HG03175 (cell line): Measurements from ENCODE around the gene MAP1LC3B2.
"Not testable (repeated sequence)": the region's sequence is repeated elsewhere in the genome, so short reads cannot be mapped to it uniquely, and the experiment has no call there.

ENCODE experiments used
- ATAC-seq: cut with Tn5 transposase; IDR thresholded peaks from one replicate; pipeline ENCODE4 v1.9.1; 2021; ENCODE audit warnings: mild to moderate bottlenecking, moderate library complexity; ENCODE audit not compliant: unreplicated experiment

The MAP1LC3B2 gene

DNA sequence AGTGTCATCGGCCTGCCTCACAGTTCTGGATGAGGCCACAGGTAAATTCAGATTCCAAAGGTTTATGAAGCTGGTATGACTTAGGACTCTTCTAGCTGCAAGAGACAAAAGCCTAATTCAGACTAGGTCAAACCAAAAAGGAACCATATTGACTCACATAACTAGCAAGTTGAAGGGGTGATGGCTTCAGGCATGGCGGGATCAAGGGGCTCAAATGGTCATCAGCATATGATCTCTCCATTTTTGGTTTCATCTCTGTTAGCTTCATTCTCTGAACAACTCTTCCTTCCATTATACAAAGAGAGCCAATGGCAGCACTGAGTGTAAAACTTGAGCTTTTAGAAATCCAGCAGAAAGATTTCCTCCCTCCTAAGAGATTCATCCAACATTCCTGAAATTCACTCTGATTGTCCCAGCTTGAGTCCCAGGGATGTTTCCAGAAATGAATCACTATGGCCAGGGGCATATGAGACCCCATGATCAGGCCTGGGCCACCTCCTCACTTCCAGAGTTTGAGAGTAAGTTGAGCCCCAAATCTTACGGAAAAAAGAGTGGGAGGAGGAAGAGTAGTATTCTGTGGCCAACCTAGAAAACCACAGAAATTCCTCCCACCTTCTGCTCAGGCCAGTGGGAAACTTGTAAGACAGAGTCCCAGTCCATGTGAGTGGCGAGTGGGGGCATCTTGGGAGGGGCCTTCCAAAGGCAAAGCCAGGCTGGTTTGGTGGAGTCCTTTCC is 2.0 kb upstream of the MAP1LC3B2 start:
- no peak for ATAC-seq

DNA sequence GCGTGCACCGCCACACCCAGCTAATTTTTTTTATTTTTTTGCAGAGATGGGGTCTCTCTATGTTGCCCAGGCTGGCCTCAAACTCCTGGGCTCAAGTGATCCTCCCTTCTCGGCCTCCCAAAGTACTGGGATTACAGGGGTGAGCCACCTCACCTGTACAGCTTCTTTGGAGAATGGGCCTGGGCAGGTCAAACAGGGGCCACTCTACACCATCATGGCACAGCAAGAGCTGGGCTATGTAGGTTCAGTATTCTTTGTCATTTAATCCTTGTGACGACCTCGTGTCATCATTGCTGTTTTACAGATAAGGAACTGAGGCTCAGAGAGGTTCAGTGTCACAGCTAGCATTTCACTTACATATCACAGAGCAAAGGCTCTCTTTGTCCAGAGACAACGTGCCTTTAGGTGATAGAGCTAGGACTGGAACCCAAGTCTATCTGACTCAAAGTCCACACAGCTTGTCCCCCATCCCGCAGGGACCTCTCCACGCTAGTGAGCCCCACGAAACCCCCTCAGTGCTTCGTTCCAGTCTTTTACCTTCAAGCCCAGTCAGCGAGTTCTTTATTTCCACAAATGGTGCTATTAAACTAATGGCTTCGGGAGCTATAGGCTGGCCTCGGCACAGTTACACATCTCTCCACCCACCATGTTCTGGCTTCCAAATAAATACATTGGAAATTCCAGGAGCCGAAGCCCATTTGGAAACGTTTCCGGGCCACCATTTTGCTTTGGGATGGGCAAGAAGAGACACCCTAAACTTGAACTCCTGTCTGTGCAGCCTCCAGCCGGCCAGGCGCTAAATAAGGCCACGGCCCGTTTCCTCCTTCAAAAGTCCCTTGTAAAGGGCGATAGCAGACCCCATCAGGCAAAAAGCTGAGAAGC is 660 bp upstream of the MAP1LC3B2 start:
- no peak for ATAC-seq

DNA sequence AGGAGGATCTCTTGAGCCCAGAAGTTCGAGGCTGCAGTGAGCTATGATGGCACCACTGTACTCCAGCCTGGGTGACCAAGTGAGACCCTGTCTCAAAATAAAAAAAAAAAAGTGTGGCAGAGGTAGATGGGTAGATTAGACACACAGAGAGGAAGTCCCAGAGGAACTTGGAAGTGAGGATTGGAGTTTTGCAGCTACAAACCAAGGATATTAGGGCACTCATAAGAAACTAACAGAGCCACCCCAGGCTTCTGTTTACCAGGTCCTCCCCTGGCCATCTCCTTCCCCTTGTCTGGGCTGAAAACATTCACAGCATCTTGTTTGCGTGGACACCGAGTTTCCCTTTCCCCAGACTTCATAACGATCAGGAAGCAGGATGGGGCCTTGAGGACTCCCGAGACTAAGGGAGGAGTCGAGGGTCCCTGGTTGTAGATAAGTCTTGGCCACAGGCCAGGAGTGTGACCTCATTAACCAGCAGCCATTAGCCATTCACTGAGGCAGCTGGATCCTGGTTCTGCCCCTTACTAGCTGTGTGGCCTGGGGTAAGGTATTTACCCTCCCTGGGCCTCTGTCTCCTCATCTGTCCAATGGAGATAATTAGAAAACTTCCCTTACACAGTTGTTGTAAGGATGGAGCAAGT is 2.1 kb downstream of the MAP1LC3B2 start:
- ATAC-seq, result no peak

DNA sequence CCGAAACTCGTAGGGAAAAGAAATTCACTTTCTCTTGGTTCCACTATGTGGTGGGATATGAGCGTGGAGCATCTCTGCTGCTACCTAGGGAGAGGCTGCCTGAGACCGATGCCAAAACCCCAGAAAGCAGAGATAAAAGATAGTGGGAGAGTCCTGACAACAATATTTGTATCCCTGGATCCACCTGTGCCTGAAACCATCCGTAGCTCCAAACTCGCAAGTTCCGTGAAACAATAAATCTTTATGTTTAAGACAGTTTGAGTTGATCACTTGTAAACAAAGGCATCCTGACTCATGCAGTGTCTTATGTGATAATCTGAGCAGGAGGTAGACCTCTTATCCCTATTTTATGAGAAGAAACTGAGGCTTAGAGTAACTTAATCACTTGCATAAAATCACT is 2.9 kb downstream of the MAP1LC3B2 start:
- ATAC-seq, result no peak

DNA sequence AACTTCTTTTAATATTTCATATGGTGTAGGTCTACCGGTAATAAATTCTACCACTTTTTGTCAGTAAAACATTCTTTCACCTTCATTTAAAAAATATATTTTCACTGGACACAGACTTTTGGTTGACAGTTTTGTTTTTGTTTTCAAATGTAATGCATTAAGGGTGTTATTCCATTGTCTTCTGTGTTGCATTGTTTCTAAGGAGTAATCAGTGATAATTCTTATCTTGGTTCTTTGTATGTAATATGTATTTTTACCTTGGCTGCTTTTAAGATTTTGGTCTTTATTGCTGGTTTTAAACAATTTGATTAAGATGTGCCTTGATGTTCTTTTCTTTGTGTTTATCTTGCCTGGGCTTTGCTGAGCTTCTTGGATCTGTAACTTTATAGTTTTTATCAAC is 4.1 kb downstream of the MAP1LC3B2 start:
- no peak for ATAC-seq

DNA sequence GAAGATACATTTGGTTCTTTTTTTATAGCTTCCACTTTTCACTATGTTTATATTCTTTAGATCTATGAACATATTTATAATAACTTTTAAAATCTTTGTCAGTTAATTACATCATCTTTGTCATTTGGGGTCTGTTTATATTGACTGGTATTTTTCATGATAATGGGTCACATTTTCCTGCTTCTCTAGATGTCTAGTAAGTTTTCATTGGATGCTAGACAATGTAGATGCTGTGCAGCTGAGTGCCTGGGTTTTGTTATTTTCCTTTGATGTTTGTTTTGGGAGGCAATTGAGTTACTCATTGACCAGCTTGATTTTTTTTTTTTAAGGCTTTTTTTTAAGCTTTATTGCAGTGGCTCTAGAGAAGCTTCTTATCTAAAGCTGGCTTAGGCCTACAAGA is 4.9 kb downstream of the MAP1LC3B2 start:
- no peak for ATAC-seq

DNA sequence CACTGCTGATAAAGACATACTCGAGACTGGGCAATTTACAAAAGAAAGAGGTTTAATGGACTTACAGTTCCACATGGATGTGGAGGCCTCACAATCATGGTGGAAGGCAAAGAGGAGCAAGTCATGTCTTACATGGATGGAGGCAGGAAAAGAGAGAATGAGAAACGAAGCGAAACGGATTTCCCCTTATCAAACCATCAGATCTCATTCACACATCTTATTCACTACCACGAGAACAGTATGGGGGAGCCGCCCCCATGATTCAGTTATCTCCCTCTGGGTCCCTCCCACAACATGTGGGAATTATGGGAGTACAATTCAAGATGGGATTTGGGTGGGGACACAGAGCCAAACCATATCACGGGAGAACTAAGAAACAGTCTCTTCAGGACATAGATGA is 6.0 kb downstream of the MAP1LC3B2 start:
- ATAC-seq, result not testable (repeated sequence)

DNA sequence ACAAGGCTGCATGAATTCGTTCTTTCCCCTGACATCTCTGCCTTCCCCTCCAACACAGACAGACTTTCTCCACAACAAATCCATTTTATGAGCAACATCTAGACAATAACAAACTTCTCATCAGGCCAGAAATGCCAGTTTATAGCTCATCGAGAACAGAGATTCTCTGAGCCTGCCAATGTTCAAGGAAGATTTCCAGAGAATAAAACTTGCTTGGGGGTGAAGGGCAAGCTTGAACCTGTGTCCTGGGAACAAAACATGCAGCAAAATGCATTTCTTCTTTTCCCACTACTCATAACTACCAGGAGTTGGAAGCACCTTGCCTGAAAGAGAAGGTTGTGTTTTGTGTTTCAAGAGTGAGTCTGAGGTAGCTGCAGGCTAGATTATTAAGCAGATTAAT is 6.8 kb downstream of the MAP1LC3B2 start:
- no peak for ATAC-seq

DNA sequence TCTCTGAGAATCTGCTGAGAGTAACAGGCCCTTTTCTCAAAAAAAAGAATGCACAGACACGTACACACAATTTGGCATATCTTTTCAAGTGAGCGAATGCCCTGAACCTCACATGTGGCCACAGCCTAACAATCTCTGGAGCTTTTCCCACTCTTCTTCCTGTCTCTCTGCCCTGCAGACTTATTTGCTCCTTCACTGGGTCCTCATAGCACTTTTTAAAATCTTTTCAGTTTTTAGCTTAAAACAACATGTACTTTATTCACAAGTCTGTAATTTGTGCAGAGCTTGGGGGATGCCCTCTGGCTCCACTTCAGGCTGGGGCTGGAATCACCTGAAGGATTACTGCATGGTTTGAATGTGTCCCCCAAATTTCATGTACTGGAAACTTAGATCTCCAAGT is 9.0 kb downstream of the MAP1LC3B2 start:
- no peak for ATAC-seq

DNA sequence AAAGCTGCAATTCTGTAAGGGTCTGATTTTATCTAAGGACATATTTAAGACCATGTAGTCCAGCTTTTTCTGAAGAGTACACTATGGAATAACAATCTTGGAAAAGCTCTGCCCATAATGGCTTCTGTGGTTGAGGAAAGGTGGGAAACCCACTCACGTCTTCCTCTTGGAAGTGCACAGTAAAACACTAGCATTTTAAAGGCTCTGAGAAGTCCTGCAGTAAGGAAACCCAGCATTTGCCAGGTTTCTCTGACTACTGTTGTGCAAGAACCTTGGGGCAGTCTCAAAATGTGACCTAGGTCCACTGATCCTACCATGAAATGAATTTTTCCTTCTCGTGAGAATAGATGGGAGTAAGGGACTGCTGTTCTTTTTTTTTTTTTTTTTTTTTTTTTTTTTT is 11.9 kb downstream of the MAP1LC3B2 start:
- ATAC-seq, result no peak

DNA sequence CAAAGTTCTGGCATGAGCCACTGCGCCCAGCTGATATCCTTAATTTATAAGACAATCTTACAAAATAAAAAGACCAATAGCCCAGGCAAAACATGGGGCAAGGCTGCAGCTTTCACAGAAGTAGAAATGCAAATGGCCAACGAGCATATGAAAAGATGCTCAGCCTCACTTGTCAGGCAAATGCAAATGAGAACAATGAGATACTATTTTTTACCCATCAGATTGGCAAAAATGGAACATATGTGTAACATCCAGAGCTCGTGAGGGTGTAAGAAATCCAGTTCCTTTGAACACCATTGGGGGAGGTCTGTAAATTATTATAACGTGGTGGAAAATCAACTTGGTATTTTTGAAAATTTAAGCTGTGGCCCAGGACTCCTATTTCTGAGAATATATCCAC is 14.6 kb downstream of the MAP1LC3B2 start:
- no peak for ATAC-seq

DNA sequence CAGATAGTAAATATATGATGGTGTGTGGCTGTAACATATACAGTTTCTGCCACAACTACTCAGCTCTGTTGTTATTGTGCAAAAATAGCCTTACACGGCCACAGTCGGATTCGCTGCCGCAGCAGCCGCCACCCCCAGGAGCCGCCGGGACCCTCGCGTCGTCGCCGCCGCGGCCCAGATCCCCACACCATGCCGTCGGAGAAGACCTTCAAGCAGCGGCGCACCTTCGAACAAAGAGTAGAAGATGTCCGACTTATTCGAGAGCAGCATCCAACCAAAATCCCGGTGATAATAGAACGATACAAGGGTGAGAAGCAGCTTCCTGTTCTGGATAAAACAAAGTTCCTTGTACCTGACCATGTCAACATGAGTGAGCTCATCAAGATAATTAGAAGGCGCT is 16.6 kb downstream of the MAP1LC3B2 start:
- not testable (repeated sequence) for ATAC-seq

DNA sequence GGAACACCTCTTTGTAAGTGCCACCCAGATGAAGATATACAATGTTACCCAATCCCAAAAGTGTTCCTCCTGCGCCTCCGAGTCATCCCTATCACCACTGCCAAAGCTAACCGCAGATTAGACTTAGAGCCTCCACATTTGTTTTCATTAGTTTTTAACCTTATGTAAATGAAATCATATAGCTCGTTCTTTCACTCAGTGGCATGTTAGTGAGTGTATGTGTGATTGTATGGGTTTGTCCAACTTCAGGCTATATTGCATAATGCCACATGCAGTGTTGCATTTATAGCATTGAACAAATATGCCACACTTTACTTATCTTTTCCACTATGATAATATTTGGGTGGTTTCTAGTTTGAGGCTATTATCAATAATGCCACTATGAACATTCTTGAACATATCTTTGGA is 18.0 kb downstream of the MAP1LC3B2 start:
- ATAC-seq, result no peak

DNA sequence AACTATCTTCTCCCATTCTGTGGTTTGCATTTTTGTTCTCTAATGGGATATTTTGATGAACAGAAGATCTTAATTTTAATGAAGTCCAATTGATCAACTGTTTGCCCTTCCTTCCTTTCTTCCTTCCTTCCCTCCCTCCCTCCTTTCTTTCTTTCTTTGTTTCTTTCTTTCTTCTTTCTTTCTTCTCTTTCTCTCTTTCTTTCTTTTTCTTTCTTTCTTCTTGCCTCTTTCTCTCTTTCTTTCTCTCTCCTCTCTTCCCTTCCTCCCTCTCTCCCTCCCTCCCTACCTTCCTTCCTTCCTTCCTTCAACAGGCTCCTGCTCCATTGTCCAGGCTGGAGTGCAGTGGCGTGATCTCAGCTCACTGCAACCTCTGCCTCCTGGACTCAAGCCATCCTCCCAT is 18.9 kb downstream of the MAP1LC3B2 start:
- no peak for ATAC-seq

DNA sequence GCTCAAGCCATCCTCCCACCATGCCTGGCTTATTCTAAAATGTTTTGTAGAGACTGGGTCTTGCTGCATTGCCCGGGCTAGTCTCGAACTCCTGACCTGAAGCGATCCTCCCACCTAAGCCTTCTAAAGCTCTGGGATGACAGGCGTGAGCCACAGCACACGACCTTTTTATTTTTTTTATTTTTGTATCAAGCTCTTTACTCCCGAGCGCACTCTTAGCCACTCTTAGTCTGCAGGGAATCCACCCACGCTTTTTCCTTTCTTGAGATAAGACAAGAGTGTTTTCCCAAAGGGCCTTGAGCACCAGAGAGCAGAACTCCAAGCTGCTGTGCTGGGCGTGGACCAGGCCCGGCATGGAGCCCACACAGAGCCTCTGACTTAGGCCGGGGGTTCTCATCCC is 23.4 kb downstream of the MAP1LC3B2 start:
- ATAC-seq, result no peak

DNA sequence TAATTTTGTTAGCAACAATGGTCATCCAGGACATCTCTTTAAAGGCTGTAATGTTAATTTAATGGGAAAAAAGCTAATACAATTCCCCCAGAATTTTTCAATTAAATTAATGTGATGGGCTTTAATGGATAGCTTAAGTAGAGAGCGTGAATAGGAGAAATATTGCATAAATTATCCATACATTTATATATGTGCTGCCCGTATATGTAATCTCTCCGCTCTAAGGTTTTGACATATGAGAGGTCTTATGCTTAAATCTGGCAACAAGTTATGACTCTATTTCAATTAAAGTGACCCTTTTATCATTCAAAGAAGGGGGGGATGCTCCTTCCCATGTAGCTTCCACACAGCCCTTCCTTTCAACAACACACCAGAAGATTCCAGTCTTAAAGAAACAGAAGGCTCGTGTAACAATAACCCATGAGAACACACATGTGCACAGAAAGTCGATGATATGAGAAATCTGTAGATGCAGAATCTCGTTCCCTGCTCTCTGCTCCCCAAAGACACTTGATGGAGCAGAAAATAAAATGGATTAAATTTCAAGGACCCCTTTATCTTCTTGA is 24.0 kb downstream of the MAP1LC3B2 start:
- ATAC-seq, result no peak

DNA sequence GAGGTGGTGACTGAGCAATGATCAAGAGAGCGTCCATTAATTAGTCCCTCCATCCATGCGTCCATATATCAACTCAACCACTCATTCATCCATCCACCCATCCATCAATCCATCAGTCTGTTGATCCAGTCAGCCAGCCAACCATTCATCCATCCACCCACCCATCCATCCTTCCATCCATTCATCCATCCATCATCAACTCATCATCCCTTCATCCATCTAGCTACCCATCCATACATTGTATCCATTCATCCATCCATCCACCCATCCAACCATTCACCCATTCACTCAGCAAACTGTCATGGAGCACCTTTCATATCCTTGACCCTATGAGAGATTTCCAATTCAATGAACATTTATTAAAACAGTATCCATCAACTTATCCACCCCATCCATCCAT is 28.1 kb downstream of the MAP1LC3B2 start:
- no peak for ATAC-seq

DNA sequence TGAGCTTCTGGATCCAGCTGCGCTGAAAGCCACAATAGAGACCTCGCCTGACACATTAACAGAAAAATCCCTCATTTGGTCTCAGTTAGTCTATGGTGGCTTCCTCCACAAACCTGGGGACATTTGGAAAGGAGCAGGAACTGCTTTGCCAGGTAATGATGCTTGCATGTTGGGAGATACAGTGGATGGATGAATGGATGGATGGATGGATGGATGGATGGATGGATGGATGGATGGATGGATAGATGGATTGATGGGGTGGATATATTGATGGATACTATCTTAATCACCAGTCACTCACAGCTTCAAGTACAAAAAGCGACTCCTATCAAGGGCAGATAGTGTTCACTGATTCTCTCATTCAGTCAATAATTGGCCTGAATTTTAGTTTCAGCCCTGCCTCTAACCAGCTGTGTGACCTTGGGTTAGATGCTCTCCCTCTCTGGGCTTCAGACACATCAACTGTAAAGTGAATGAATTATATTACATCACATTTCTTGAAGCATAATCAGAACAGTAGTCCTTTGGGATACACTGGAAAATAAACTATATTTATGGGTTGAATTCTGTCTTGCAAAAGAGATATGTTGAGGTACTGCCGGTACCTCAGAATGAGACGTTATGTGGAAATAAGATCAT is 29.3 kb downstream of the MAP1LC3B2 start:
- ATAC-seq, result no peak

DNA sequence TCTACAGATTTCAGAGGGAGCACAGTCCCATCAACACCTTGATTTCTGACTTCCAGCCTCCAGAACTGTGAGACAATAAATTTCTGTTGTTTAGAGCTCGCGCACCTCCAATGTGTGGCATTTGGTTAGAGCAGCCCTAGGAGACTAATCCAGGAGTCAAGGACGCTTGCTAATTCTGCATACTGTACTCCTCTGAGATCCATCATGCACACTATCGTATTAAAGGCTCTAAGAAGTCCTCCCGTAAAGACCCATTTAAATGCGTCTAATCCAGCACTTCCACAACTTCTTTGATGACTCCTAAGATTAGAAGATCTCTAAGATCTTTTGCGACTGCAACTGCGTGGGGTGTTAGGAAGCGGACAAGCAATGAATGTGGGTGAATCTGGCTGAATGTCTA is 30.4 kb downstream of the MAP1LC3B2 start:
- ATAC-seq, result no peak

DNA sequence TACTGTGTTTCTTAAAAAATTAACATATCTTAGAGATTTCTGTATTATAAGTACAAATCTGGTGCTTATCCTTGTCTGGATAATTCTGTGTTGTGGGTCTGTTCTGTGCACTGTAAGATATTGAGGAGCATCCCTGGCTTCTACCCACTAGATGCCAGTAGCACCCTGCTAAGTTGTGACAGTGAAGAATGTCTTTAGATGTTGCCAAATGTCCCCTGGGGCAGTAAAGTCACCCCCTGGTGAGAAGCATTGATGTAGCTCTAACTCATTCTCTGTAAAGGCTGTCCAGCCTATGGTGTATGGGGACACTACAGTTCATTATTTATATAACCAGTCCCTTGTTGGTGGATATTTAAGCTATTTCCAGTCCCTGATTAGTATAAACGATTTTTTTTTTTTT is 31.4 kb downstream of the MAP1LC3B2 start:
- ATAC-seq, result no peak
